Measurements from ENCODE around the gene MED28.

The MED28 gene

DNA sequence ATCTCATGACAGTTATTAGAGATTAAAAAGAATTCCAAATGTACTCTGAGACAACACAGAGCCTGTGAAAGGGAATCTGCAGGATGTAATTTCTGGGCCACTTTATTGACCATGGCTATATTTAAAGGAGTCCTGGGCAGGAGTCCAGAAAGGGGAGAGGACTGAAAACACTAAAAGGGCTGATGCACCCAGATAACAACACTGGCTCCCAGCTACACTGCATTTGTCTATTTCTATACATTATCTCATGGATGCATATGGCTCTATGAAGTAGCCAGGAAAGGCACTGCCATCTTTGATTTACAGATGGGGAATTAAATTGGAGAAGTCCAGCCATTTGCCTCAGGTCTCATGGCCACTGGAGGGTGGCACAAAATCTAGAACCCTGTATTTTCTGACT lies 56.0 kb downstream of the MED28 start:
- no peak for DNase-seq

DNA sequence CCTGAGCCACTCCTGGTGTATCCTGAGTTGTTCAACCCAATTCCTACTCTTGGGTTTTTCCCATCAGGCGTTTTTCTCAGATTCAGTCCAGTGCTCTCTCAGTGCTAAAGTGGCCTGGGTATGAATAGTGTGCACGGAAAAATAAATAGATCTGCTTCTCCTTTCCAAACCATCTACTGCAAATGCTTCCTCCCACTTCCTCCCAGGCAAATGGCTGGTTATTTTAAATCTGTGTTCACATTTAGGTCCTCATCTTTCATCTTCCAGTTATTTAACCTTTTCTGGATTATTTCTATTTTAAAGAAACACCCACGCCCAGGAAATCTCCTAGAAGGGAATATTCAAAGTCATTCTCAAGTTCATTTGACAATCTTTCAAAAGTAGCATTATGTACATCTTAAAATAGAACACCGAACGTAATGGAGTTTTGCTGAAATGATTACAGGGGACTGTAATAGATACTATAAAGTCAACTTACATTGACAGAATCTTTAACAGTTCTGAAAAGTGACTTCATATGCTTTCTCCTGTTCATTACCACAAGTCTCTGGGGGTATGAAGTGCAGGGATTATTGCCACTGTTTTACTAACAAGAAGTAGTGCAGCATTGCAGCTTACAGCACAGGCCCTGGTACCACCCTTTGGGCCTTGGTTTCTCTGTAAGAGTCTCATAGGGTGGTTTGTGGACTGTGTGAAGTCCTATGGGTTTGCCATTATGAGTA lies 66.3 kb downstream of the MED28 start:
- DNase-seq: no peak

DNA sequence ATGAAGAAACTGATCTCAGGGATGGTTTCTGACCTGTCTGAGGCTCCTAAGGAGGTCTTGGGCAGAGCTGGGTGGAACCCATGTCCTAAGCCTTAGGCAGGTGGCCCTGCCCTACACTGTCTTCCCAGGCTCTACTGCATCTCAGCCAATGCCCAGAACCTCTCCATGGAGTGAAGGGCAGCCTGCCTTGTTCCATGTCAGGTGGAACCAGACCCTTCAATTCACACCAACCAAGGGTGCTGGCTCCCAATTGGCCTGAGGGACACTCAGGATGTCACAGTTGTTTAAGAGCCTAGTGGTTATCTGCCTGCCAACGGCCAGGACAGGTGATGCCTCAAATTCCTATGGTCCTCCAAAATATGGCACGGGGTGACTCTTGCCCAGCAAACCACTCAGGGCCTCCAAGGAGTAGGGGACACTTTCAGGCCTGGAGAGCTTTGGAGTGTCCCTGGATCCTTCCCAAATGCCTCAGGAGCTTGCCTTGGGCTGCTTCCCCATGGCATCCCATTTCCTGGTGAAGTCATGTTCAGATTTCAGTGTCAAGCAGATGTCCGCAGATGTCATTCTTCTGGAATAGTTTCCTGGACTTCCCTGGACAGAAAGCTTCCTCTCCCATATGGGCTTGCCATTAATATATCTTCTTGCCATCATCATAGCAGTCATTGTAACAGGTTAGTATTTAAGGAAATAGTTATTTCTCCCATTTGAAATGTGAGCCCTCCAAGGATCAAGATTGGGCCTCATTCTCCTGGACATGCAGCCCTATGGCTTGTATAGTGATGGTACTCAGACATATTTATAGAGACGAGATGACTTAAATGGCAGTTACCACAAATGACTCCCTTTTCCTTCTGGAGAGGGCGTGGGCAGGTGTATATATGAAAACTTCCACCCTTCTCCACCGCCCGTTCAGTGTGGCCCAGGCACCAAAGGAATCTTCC lies 67.1 kb downstream of the MED28 start:
- DNase-seq: no peak

DNA sequence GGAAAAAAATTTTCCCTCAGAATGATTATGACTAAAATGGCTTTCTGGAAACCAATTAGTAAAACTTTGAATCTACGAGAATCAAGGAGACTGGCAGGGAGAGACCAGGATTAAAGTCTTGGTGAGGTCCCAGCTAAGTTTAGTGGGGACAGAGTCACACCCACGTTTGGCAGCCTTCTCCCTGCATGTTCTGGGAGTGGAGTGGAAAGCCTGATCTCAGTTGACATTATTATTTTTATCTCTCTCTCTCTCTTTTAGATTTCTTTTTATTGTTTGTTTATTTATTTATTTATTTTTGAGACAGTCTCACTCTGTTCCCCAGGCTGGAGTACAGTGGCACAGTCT lies 67.8 kb downstream of the MED28 start:
- no peak for DNase-seq

Measured in NK-92 treated with Interleukin-12 subunit alpha and Interleukin-12 subunit beta, amount 100 ng/mL, for 24 hours (cell line).